Keratinocyte (primary cell): ENCODE measurements around the gene TROAP. TPM values are rescaled to one million over a fixed set of nuclear protein-coding genes. Genes with fewer than 3 reads are reported as not detected.

ENCODE experiments used
- DNase-seq: peaks from one replicate; pipeline ENCODE4 v3.0.0-alpha.2; 2011; ENCODE audit warnings: low read depth, missing footprints, low spot score
- FAIRE-seq: peaks from 2 replicates; lab custom pipeline; 2011; peaks lifted over from hg19 to GRCh38; lab: Jason Lieb, UNC
- H2AFZ ChIP-seq: 2 replicates; pipeline ENCODE4 v1.6.0; 2012; ENCODE audit warnings: low read length, control low read depth, inconsistent platforms; ENCODE audit not compliant: control insufficient read depth
- H3K27ac ChIP-seq: 2 replicates; pipeline ENCODE4 v1.5.1; 2011; ENCODE audit warnings: low read length; ENCODE audit not compliant: control insufficient read depth, insufficient read depth
- H3K27me3 ChIP-seq: 3 replicates; pipeline ENCODE4 v1.6.0; 2011; ENCODE audit warnings: low read length; ENCODE audit not compliant: control insufficient read depth, insufficient read depth; ENCODE audit errors: extremely low read depth
- H3K36me3 ChIP-seq, 2 experiments: 2 replicates in 1 of 2; 3 replicates in 1 of 2; pipeline ENCODE4 v1.5.1; 2011; ENCODE audit warnings: low read length in 2 of 2, mild to moderate bottlenecking in 1 of 2; ENCODE audit not compliant: control insufficient read depth in 2 of 2, insufficient read depth in 2 of 2; ENCODE audit errors: extremely low read depth in 1 of 2
- H3K4me1 ChIP-seq: 3 replicates; pipeline ENCODE4 v1.5.1; 2011; ENCODE audit warnings: low read length; ENCODE audit not compliant: control insufficient read depth, insufficient read depth; ENCODE audit errors: extremely low read depth
- H3K4me2 ChIP-seq: 3 replicates; pipeline ENCODE4 v1.6.0; 2011; ENCODE audit warnings: low read depth, low read length; ENCODE audit not compliant: control insufficient read depth, insufficient read depth; ENCODE audit errors: extremely low read depth
- H3K4me3 ChIP-seq, 3 experiments: fragments of 200-600 bp in 1 of 3; sonication (generic) in 1 of 3; 2 replicates in 2 of 3; 3 replicates in 1 of 3; pipeline ENCODE4 v1.5.1; 2011 to 2016; ENCODE audit warnings: low read length in 3 of 3, mild to moderate bottlenecking in 3 of 3, control low read depth in 2 of 3, inconsistent platforms in 1 of 3, low read depth in 1 of 3, mixed read lengths in 1 of 3, mixed run types in 1 of 3, moderate library complexity in 1 of 3; ENCODE audit not compliant: control insufficient read depth in 2 of 3, insufficient read depth in 2 of 3; ENCODE audit errors: extremely low read depth in 1 of 3
- H3K79me2 ChIP-seq: 2 replicates; pipeline ENCODE4 v1.6.0; 2012; ENCODE audit warnings: low read length; ENCODE audit not compliant: control insufficient read depth, insufficient read depth
- H3K9ac ChIP-seq: 3 replicates; pipeline ENCODE4 v1.6.0; 2011; ENCODE audit warnings: low read length; ENCODE audit not compliant: control insufficient read depth, insufficient read depth; ENCODE audit errors: extremely low read depth
- H3K9me1 ChIP-seq: 3 replicates; pipeline ENCODE4 v1.6.0; 2011; ENCODE audit warnings: low read length; ENCODE audit not compliant: control insufficient read depth, insufficient read depth; ENCODE audit errors: extremely low read depth
- H3K9me3 ChIP-seq: 2 replicates; pipeline ENCODE4 v1.5.1; 2012; ENCODE audit warnings: low read depth, low read length; ENCODE audit not compliant: control insufficient read depth
- H4K20me1 ChIP-seq: 3 replicates; pipeline ENCODE4 v1.6.0; 2011; ENCODE audit warnings: low read length; ENCODE audit not compliant: control insufficient read depth, insufficient read depth; ENCODE audit errors: extremely low read depth
- EZH2 ChIP-seq: IDR thresholded peaks from one replicate; pipeline ENCODE4 v1.6.1; 2012; ENCODE audit warnings: inconsistent platforms, mild to moderate bottlenecking, low read length, moderate library complexity
- dilution Hi-C: fragments of 300-500 bp; cut with MboI; formaldehyde crosslinking; loops from one replicate; pipeline ENCODE4 v1.7.0; 2020; ENCODE audit warnings: low sequenced_read_pairs; ENCODE audit not compliant: extremely low pct_ligation_motif_present
- polyA plus RNA-seq, 5 experiments: library from polyadenylated mRNA; depleted of rRNA in 3 of 5; stranded (reverse) in 3 of 5; stranded (forward) in 1 of 5; unstranded in 1 of 5; fragments of >200 nt; gene quantifications; 1 replicate in 1 of 5; 2 replicates in 3 of 5; 3 replicates in 1 of 5; pipeline versions ENCODE4 v1.2.1 to v1.2.3, GENCODE V29; 2011 to 2012; ENCODE audit warnings: missing spikeins in 2 of 5, low read depth in 1 of 5, low replicate concordance in 1 of 5
- TF ChIP-seq, protein P1 (sequence below), 3 experiments: IDR thresholded peaks in 1 of 3; conservative IDR thresholded peaks in 1 of 3; optimal IDR thresholded peaks in 1 of 3; 2 replicates in 2 of 3; 3 replicates in 1 of 3; pipeline versions ENCODE3 to v1.5.1; 2011; ENCODE audit warnings: low read length in 3 of 3, mild to moderate bottlenecking in 3 of 3, moderate library complexity in 2 of 3, control low read depth in 1 of 3, inconsistent platforms in 1 of 3; ENCODE audit not compliant: insufficient read depth in 2 of 3; ENCODE audit errors: extremely low read depth in 1 of 3

TROAP gene
- polyA plus RNA-seq, 1 donor (not counting 4 experiments of a cell fraction or from before 2014, with no cell fraction given), result 14.1 TPM

DNA sequence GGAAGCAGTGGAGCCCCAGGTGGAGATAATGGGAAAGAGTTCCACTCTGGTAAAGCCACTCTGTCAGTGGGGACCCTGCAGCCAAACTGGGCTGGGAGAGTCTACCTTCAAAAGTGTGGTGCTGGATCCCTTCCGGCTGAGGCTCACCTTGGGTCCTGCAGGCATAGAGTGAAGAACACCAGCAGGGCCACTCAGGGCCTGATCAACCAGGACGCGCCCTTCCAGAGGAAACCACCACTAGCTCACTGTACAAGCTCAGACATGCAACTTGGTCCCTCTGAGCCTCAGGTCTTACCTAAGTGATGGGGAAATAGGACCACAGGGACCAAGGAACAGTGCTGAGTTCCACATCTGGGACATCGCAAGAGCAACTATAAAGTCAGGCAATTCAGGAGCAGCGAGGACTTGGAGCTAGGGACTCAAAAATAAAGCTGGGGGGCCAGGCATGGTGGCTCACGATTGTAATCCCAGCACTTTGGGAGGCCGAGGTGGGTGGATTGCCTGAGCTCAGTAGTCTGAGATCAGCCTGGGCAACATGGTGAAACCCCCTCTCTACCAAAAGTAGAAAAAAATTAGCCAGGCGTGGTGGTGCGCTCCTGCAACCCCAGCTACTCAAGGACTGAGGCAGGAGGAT, 34.0 kb upstream of the TROAP start:
- no peak overlapping the region for H3K27ac ChIP-seq
- no peaks in the 10 kb centered on the region for H4K20me1 ChIP-seq
- H3K4me1 ChIP-seq, result peaks cover 13% of the 10 kb centered on the region
- no peaks in the 10 kb centered on the region for H3K9me3 ChIP-seq
- H3K9ac ChIP-seq, result no peak overlapping the region
- no peaks in the 10 kb centered on the region for H3K36me3 ChIP-seq
- no peaks in the 10 kb centered on the region for H3K9me1 ChIP-seq
- no peak overlapping the region for H3K4me3 ChIP-seq
- dilution Hi-C loops, result no loop called here
- H3K79me2 ChIP-seq, result no peaks in the 10 kb centered on the region
- FAIRE-seq (peak; percentile 58), DNase-seq (no peak)
- TF ChIP-seq, protein P1, sequence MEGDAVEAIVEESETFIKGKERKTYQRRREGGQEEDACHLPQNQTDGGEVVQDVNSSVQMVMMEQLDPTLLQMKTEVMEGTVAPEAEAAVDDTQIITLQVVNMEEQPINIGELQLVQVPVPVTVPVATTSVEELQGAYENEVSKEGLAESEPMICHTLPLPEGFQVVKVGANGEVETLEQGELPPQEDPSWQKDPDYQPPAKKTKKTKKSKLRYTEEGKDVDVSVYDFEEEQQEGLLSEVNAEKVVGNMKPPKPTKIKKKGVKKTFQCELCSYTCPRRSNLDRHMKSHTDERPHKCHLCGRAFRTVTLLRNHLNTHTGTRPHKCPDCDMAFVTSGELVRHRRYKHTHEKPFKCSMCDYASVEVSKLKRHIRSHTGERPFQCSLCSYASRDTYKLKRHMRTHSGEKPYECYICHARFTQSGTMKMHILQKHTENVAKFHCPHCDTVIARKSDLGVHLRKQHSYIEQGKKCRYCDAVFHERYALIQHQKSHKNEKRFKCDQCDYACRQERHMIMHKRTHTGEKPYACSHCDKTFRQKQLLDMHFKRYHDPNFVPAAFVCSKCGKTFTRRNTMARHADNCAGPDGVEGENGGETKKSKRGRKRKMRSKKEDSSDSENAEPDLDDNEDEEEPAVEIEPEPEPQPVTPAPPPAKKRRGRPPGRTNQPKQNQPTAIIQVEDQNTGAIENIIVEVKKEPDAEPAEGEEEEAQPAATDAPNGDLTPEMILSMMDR (optimal IDR thresholded peaks at IDR 0.05 in 1 of 3, IDR thresholded peaks at IDR 0.05 in 1 of 3, conservative IDR thresholded peaks at IDR 0.05 in 1 of 3; ENCODE audit: extremely low read depth in 1 of 3, insufficient read depth in 2 of 3, low read length in 3 of 3), result no peak
- no peak for TF ChIP-seq EZH2
- no peak overlapping the region for H2AFZ ChIP-seq
- no peak overlapping the region for H3K4me2 ChIP-seq
- H3K27me3 ChIP-seq, result peaks cover 1% of the 10 kb centered on the region

GRCh38 chr12:49292729-49293055, 30.4 kb upstream of the TROAP start:
- dilution Hi-C loops, result no loop called here
- Histone ChIP-seq H3K79me2 (no peaks in the 10 kb centered on the region), H3K4me3 (no peak overlapping the region), H3K9me1 (no peaks in the 10 kb centered on the region), H3K27ac (no peak overlapping the region), H4K20me1 (no peaks in the 10 kb centered on the region), H2AFZ (peak overlapping the region; percentile 47), H3K9ac (no peak overlapping the region), H3K4me1 (peaks cover 21% of the 10 kb centered on the region), H3K36me3 (no peaks in the 10 kb centered on the region), H3K4me2 (no peak overlapping the region), H3K9me3 (no peaks in the 10 kb centered on the region), H3K27me3 (peaks cover 35% of the 10 kb centered on the region)
- FAIRE-seq (no peak), DNase-seq (no peak)
- TF ChIP-seq EZH2, result no peak
